GM23338 (cell line): ENCODE data around the gene NXPH3. TPM values are rescaled to one million over a fixed set of nuclear protein-coding genes. Genes with fewer than 3 reads are reported as not detected.
A peak's percentile ranks its signal among the peaks of the same experiment; 100 is the strongest.

Source experiments
- ATAC-seq: fragments of 200-7000 bp; cut with Tn5 transposase; 3 replicates; pipeline ENCODE4 v1.9.1; 2020
- DNase-seq: peaks from one replicate; pipeline ENCODE4 v3.0.0-alpha.2; 2015; ENCODE audit warnings: low spot score
- H2AFZ ChIP-seq: fragments of 200-600 bp; sonication (generic); 2 replicates; pipeline ENCODE4 v1.8.0; 2016; ENCODE audit warnings: antibody characterized with exemption, mild to moderate bottlenecking, moderate library complexity
- H3F3A ChIP-seq: fragments of 200-600 bp; sonication (generic); replicated peaks from 2 replicates; pipeline ENCODE4 v1.8.0; 2017; ENCODE audit warnings: antibody characterized with exemption, mixed run types, low read depth
- H3K27ac ChIP-seq: fragments of 200-600 bp; sonication (generic); 2 replicates; pipeline ENCODE4 v1.6.1; 2016; ENCODE audit warnings: low read depth
- H3K27me3 ChIP-seq: fragments of 200-600 bp; sonication (generic); 2 replicates; pipeline ENCODE4 v1.8.0; 2016; ENCODE audit warnings: mild to moderate bottlenecking, mixed run types, moderate library complexity; ENCODE audit not compliant: insufficient read depth
- H3K36me3 ChIP-seq: fragments of 200-600 bp; sonication (generic); 2 replicates; pipeline ENCODE4 v1.8.0; 2016; ENCODE audit warnings: mild to moderate bottlenecking; ENCODE audit not compliant: insufficient read depth
- H3K4me1 ChIP-seq: fragments of 200-600 bp; sonication (generic); 2 replicates; pipeline ENCODE4 v1.8.0; 2016; ENCODE audit warnings: mild to moderate bottlenecking, moderate library complexity; ENCODE audit not compliant: insufficient read depth
- H3K4me2 ChIP-seq: fragments of 200-600 bp; sonication (generic); 2 replicates; pipeline ENCODE4 v1.7.1; 2017; ENCODE audit warnings: mixed run types
- H3K4me3 ChIP-seq: fragments of 200-600 bp; sonication (generic); 2 replicates; pipeline ENCODE4 v1.6.1; 2016; ENCODE audit warnings: mixed run types
- H3K79me2 ChIP-seq: fragments of 200-600 bp; sonication (generic); replicated peaks from 2 replicates; pipeline ENCODE4 v1.8.0; 2017; ENCODE audit warnings: mild to moderate bottlenecking; ENCODE audit not compliant: insufficient read depth
- H3K9me2 ChIP-seq: fragments of 200-600 bp; sonication (generic); 2 replicates; pipeline ENCODE4 v1.8.0; 2017; ENCODE audit not compliant: insufficient read depth
- H4K20me1 ChIP-seq: fragments of 200-600 bp; sonication (generic); replicated peaks from 2 replicates; pipeline ENCODE4 v1.8.0; 2017; ENCODE audit warnings: mild to moderate bottlenecking; ENCODE audit not compliant: insufficient read depth
- H3K27ac Mint-ChIP-seq: 2 replicates; pipeline ENCODE4 v1.8.0; 2020; ENCODE audit warnings: inconsistent platforms, mild to moderate bottlenecking, moderate library complexity, mixed read lengths
- H3K27me3 Mint-ChIP-seq: 3 replicates; pipeline ENCODE4 v1.8.0; 2022; ENCODE audit warnings: low read depth, mild to moderate bottlenecking, moderate library complexity, mixed read lengths, inconsistent platforms; ENCODE audit not compliant: insufficient read depth, poor library complexity
- H3K36me3 Mint-ChIP-seq: 3 replicates; pipeline ENCODE4 v1.8.0; 2021; ENCODE audit warnings: low read depth, mild to moderate bottlenecking, inconsistent platforms, moderate library complexity, mixed read lengths
- H3K4me1 Mint-ChIP-seq: 3 replicates; pipeline ENCODE4 v1.8.0; 2020; ENCODE audit warnings: mild to moderate bottlenecking, inconsistent platforms, mixed read lengths
- H3K4me3 Mint-ChIP-seq: 3 replicates; pipeline ENCODE4 v1.8.0; 2021; ENCODE audit warnings: moderate library complexity, mild to moderate bottlenecking, inconsistent platforms, mixed read lengths
- H3K9me3 Mint-ChIP-seq: 3 replicates; pipeline ENCODE4 v1.8.0; 2020; ENCODE audit warnings: moderate library complexity, mild to moderate bottlenecking, inconsistent platforms, mixed read lengths
- EZH2 ChIP-seq: fragments of 200-600 bp; sonication (generic); IDR thresholded peaks from one replicate; pipeline ENCODE4 v1.8.0; 2017; ENCODE audit warnings: antibody characterized with exemption, mild to moderate bottlenecking, low read depth; ENCODE audit not compliant: unreplicated experiment
- JUNB ChIP-seq: IDR thresholded peaks from one replicate; pipeline ENCODE4 v1.6.1; 2016; ENCODE audit warnings: antibody characterized with exemption; ENCODE audit not compliant: unreplicated experiment
- NANOG ChIP-seq: IDR thresholded peaks from 2 replicates; pipeline ENCODE4 v1.6.1; 2016; ENCODE audit warnings: antibody characterized with exemption, borderline replicate concordance
- ZNF331 ChIP-seq: fragments of 250-450 bp; sonication (Bioruptor Pico); IDR thresholded peaks from 2 replicates; pipeline ENCODE4 v1.5.0; 2020; ENCODE audit warnings: low read depth, mild to moderate bottlenecking, moderate library complexity
- polyA plus RNA-seq: library from polyadenylated mRNA; unstranded; fragments of >200 nt; fragmentation: Nextera tagmentation; extraction: Ambion mirVana; gene quantifications from 2 replicates; pipeline ENCODE4 v1.2.1, GENCODE V29; 2016
- total RNA-seq: library from RNA; depleted of rRNA; stranded (reverse); fragments of >200 nt; shearing (Covaris generic); gene quantifications from 2 replicates; pipeline ENCODE4 v1.2.3, GENCODE V29; 2014
- TF ChIP-seq, protein P1 (sequence below): fragments of 250-450 bp; sonication (Bioruptor Pico); IDR thresholded peaks from 2 replicates; pipeline ENCODE4 v1.5.0; 2020; ENCODE audit warnings: mild to moderate bottlenecking, moderate library complexity
- TF ChIP-seq, protein P2 (sequence below): IDR thresholded peaks from 2 replicates; pipeline ENCODE4 v1.6.1; 2016; ENCODE audit warnings: antibody characterized with exemption
- TF ChIP-seq, protein P3 (sequence below): IDR thresholded peaks from one replicate; pipeline ENCODE4 v1.6.1; 2018; ENCODE audit warnings: antibody characterized with exemption; ENCODE audit not compliant: unreplicated experiment
- TF ChIP-seq, protein P4 (sequence below), 2 experiments: fragments of 200-600 bp in 1 of 2; sonication (generic) in 1 of 2; conservative IDR thresholded peaks; 2 replicates each; pipeline versions ENCODE4 v1.5.1 to v1.6.1; 2016 to 2017; ENCODE audit warnings: antibody characterized with exemption in 2 of 2, low read depth in 2 of 2, mild to moderate bottlenecking in 2 of 2, moderate library complexity in 1 of 2

Gene NXPH3
- total and polyA plus RNA-seq, 2 experiments from 2014 or later, result 0.23 to 2.7 TPM

DNA sequence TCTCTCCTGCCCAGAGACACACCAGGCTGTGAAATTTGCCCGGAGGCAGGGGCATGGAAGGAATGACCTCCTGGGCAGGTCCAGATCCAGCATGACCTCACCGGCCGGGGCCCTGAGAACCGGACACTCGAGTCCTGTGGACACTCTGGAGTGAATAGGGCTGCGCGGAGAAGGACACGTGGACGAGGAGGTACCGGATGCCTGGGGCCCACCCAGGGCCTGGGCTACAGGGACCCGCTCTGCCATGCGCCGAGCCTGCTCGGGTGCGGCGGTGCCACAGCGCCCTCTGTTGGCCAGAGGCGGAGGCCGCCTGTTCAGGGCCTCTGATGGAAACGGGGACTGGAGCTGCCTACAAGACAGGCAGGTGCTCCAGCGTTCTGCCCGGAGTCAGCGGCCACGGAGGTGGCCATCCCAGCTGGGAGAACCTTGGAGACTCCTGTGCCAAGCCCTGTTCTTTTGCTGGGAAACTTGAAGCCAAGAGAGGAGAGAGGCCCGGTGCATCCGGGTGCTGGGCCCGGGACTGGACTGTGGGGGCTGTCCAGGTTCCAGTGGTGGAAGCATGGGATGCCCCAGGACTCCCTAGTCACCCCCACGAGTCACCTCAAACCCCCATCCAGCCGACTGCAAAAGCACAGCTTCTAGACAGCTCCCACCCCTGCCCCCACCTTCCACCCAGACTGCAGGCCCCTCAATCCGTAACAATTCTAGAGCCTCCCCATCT, 19.3 kb upstream of the NXPH3 start:
- Histone ChIP-seq H3K27ac (no peak overlapping the region), H3K36me3 (no peaks in the 10 kb centered on the region), H3F3A (no peaks in the 10 kb centered on the region), H3K9me2 (no peaks in the 10 kb centered on the region), H3K79me2 (no peaks in the 10 kb centered on the region), H3K4me2 (peak overlapping the region; percentile 75), H3K4me3 (0 out of 2 replicates have a peak overlapping the region, but pooled peaks have one; percentile 31), H3K4me1 (no peaks in the 10 kb centered on the region; the same call in 1 of the 2 replicates), H4K20me1 (no peaks in the 10 kb centered on the region), H2AFZ (peak overlapping the region; percentile 97), H3K27me3 (no peaks in the 10 kb centered on the region; the same call in 1 of the 2 replicates)
- TF ChIP-seq, protein P1, sequence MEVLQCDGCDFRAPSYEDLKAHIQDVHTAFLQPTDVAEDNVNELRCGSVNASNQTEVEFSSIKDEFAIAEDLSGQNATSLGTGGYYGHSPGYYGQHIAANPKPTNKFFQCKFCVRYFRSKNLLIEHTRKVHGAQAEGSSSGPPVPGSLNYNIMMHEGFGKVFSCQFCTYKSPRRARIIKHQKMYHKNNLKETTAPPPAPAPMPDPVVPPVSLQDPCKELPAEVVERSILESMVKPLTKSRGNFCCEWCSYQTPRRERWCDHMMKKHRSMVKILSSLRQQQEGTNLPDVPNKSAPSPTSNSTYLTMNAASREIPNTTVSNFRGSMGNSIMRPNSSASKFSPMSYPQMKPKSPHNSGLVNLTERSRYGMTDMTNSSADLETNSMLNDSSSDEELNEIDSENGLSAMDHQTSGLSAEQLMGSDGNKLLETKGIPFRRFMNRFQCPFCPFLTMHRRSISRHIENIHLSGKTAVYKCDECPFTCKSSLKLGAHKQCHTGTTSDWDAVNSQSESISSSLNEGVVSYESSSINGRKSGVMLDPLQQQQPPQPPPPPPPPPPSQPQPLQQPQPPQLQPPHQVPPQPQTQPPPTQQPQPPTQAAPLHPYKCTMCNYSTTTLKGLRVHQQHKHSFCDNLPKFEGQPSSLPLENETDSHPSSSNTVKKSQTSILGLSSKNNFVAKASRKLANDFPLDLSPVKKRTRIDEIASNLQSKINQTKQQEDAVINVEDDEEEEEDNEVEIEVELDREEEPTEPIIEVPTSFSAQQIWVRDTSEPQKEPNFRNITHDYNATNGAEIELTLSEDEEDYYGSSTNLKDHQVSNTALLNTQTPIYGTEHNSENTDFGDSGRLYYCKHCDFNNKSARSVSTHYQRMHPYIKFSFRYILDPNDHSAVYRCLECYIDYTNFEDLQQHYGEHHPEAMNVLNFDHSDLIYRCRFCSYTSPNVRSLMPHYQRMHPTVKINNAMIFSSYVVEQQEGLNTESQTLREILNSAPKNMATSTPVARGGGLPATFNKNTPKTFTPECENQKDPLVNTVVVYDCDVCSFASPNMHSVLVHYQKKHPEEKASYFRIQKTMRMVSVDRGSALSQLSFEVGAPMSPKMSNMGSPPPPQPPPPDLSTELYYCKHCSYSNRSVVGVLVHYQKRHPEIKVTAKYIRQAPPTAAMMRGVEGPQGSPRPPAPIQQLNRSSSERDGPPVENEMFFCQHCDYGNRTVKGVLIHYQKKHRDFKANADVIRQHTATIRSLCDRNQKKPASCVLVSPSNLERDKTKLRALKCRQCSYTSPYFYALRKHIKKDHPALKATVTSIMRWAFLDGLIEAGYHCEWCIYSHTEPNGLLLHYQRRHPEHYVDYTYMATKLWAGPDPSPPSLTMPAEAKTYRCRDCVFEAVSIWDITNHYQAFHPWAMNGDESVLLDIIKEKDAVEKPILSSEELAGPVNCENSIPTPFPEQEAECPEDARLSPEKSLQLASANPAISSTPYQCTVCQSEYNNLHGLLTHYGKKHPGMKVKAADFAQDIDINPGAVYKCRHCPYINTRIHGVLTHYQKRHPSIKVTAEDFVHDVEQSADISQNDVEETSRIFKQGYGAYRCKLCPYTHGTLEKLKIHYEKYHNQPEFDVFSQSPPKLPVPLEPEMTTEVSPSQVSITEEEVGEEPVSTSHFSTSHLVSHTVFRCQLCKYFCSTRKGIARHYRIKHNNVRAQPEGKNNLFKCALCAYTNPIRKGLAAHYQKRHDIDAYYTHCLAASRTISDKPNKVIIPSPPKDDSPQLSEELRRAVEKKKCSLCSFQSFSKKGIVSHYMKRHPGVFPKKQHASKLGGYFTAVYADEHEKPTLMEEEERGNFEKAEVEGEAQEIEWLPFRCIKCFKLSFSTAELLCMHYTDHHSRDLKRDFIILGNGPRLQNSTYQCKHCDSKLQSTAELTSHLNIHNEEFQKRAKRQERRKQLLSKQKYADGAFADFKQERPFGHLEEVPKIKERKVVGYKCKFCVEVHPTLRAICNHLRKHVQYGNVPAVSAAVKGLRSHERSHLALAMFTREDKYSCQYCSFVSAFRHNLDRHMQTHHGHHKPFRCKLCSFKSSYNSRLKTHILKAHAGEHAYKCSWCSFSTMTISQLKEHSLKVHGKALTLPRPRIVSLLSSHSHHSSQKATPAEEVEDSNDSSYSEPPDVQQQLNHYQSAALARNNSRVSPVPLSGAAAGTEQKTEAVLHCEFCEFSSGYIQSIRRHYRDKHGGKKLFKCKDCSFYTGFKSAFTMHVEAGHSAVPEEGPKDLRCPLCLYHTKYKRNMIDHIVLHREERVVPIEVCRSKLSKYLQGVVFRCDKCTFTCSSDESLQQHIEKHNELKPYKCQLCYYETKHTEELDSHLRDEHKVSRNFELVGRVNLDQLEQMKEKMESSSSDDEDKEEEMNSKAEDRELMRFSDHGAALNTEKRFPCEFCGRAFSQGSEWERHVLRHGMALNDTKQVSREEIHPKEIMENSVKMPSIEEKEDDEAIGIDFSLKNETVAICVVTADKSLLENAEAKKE (CRISPR knock-in tag), result no peak
- TF ChIP-seq, protein P2, sequence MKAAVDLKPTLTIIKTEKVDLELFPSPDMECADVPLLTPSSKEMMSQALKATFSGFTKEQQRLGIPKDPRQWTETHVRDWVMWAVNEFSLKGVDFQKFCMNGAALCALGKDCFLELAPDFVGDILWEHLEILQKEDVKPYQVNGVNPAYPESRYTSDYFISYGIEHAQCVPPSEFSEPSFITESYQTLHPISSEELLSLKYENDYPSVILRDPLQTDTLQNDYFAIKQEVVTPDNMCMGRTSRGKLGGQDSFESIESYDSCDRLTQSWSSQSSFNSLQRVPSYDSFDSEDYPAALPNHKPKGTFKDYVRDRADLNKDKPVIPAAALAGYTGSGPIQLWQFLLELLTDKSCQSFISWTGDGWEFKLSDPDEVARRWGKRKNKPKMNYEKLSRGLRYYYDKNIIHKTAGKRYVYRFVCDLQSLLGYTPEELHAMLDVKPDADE, result 0 out of 2 replicates have a peak, but pooled peaks have one; percentile 15
- peak; percentile 23 for TF ChIP-seq EZH2
- TF ChIP-seq JUNB, result no peak
- TF ChIP-seq ZNF331 (CRISPR knock-in tag), result no peak
- TF ChIP-seq, protein P3, sequence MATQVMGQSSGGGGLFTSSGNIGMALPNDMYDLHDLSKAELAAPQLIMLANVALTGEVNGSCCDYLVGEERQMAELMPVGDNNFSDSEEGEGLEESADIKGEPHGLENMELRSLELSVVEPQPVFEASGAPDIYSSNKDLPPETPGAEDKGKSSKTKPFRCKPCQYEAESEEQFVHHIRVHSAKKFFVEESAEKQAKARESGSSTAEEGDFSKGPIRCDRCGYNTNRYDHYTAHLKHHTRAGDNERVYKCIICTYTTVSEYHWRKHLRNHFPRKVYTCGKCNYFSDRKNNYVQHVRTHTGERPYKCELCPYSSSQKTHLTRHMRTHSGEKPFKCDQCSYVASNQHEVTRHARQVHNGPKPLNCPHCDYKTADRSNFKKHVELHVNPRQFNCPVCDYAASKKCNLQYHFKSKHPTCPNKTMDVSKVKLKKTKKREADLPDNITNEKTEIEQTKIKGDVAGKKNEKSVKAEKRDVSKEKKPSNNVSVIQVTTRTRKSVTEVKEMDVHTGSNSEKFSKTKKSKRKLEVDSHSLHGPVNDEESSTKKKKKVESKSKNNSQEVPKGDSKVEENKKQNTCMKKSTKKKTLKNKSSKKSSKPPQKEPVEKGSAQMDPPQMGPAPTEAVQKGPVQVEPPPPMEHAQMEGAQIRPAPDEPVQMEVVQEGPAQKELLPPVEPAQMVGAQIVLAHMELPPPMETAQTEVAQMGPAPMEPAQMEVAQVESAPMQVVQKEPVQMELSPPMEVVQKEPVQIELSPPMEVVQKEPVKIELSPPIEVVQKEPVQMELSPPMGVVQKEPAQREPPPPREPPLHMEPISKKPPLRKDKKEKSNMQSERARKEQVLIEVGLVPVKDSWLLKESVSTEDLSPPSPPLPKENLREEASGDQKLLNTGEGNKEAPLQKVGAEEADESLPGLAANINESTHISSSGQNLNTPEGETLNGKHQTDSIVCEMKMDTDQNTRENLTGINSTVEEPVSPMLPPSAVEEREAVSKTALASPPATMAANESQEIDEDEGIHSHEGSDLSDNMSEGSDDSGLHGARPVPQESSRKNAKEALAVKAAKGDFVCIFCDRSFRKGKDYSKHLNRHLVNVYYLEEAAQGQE, result no peak
- no peak for TF ChIP-seq NANOG
- TF ChIP-seq, protein P4, sequence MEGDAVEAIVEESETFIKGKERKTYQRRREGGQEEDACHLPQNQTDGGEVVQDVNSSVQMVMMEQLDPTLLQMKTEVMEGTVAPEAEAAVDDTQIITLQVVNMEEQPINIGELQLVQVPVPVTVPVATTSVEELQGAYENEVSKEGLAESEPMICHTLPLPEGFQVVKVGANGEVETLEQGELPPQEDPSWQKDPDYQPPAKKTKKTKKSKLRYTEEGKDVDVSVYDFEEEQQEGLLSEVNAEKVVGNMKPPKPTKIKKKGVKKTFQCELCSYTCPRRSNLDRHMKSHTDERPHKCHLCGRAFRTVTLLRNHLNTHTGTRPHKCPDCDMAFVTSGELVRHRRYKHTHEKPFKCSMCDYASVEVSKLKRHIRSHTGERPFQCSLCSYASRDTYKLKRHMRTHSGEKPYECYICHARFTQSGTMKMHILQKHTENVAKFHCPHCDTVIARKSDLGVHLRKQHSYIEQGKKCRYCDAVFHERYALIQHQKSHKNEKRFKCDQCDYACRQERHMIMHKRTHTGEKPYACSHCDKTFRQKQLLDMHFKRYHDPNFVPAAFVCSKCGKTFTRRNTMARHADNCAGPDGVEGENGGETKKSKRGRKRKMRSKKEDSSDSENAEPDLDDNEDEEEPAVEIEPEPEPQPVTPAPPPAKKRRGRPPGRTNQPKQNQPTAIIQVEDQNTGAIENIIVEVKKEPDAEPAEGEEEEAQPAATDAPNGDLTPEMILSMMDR (conservative IDR thresholded peaks at IDR 0.05; ENCODE audit: low read depth in 2 of 2), result peak; percentile 86 to 100
- H3K27ac Mint-ChIP-seq, result no peak overlapping the region
- no peaks in the 10 kb centered on the region for H3K9me3 Mint-ChIP-seq
- H3K36me3 Mint-ChIP-seq, result no peaks in the 10 kb centered on the region
- H3K4me1 Mint-ChIP-seq, result peaks cover 12% of the 10 kb centered on the region
- no peak overlapping the region for H3K4me3 Mint-ChIP-seq
- H3K27me3 Mint-ChIP-seq, result peaks cover 17% of the 10 kb centered on the region
- ATAC-seq (peak; percentile 97), DNase-seq (peak; percentile 85)
